ENCODE data around the gene CDH15.

GRCh38 chr16:89201439-89202377, 30.2 kb downstream of the CDH15 start:
- TF ChIP-seq HDAC6 (IDR thresholded peaks at IDR 0.05; ENCODE audit: low read depth, low read length) (no peak), TCF7L2 (IDR thresholded peaks at IDR 0.05; ENCODE audit: low read depth, low read length) (no peak), NBN (IDR thresholded peaks at IDR 0.05; ENCODE audit: low read depth) (no peak), ZBTB7A (IDR thresholded peaks at IDR 0.05; ENCODE audit: borderline replicate concordance, control insufficient read depth, low read depth, low read length) (no peak)
- TF ChIP-seq, protein P1, sequence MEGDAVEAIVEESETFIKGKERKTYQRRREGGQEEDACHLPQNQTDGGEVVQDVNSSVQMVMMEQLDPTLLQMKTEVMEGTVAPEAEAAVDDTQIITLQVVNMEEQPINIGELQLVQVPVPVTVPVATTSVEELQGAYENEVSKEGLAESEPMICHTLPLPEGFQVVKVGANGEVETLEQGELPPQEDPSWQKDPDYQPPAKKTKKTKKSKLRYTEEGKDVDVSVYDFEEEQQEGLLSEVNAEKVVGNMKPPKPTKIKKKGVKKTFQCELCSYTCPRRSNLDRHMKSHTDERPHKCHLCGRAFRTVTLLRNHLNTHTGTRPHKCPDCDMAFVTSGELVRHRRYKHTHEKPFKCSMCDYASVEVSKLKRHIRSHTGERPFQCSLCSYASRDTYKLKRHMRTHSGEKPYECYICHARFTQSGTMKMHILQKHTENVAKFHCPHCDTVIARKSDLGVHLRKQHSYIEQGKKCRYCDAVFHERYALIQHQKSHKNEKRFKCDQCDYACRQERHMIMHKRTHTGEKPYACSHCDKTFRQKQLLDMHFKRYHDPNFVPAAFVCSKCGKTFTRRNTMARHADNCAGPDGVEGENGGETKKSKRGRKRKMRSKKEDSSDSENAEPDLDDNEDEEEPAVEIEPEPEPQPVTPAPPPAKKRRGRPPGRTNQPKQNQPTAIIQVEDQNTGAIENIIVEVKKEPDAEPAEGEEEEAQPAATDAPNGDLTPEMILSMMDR (IDR thresholded peaks at IDR 0.05 in 2 of 3, conservative IDR thresholded peaks at IDR 0.05 in 1 of 3; ENCODE audit: insufficient read depth in 2 of 3, low read depth in 1 of 3, low read length in 3 of 3) = no peak
- TF ChIP-seq, protein P2, sequence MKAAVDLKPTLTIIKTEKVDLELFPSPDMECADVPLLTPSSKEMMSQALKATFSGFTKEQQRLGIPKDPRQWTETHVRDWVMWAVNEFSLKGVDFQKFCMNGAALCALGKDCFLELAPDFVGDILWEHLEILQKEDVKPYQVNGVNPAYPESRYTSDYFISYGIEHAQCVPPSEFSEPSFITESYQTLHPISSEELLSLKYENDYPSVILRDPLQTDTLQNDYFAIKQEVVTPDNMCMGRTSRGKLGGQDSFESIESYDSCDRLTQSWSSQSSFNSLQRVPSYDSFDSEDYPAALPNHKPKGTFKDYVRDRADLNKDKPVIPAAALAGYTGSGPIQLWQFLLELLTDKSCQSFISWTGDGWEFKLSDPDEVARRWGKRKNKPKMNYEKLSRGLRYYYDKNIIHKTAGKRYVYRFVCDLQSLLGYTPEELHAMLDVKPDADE (conservative IDR thresholded peaks at IDR 0.05; ENCODE audit: control insufficient read depth, low read depth, low read length) = no peak

Measured in K562 (cell line).